ENCODE measurements around the gene GPR152. TPM values are rescaled to one million over a fixed set of nuclear protein-coding genes. Genes with fewer than 3 reads are reported as not detected.

The GPR152 gene
- total RNA-seq, 1 donor from 2014 or later = not detected

- no peak overlapping the region for H3K27ac ChIP-seq (ENCODE audit: low read depth, low read length)
- peaks cover 11% of the 10 kb centered on the region for H3K4me1 ChIP-seq (ENCODE audit: insufficient read depth, low read length)
- peak overlapping the region; percentile 86 for H3K4me2 ChIP-seq (ENCODE audit: low read length)
- Mint-ChIP-seq H3K27ac (ENCODE audit: unreplicated experiment) (no peak overlapping the region), H3K36me3 (ENCODE audit: low read depth, unreplicated experiment) (peaks cover 19% of the 10 kb centered on the region), H3K4me3 (ENCODE audit: unreplicated experiment) (peak overlapping the region; percentile 95), H3K4me1 (ENCODE audit: low read depth, unreplicated experiment) (peaks cover 4% of the 10 kb centered on the region), H3K27me3 (ENCODE audit: low read depth, unreplicated experiment) (no peaks in the 10 kb centered on the region), H3K9me3 (ENCODE audit: unreplicated experiment) (peaks cover 2% of the 10 kb centered on the region)
- H3K27me3 ChIP-seq (ENCODE audit: insufficient read depth, low read length) = no peaks in the 10 kb centered on the region
- FAIRE-seq (no peak), DNase-seq (ENCODE audit: low read depth) (no peak)
- H3K36me3 ChIP-seq (ENCODE audit: insufficient read depth, low read length) = no peaks in the 10 kb centered on the region
- no peak overlapping the region for H2AFZ ChIP-seq (ENCODE audit: low read depth, low read length)
- H3K4me3 ChIP-seq (ENCODE audit: insufficient read depth, low read depth, low read length) = no peak overlapping the region
- H3K9ac ChIP-seq (ENCODE audit: low read length) = no peak overlapping the region
- no peaks in the 10 kb centered on the region for H3K9me3 ChIP-seq (ENCODE audit: insufficient read depth, low read depth, low read length)
- H4K20me1 ChIP-seq (ENCODE audit: insufficient read depth, low read length) = peaks cover 20% of the 10 kb centered on the region
- no peak for TF ChIP-seq EZH2 (IDR thresholded peaks at IDR 0.05; ENCODE audit: insufficient read depth, low read length)
- TF ChIP-seq CTCF (IDR thresholded peaks at IDR 0.05; ENCODE audit: insufficient read depth, low read depth, low read length) = no peak
- H3K79me2 ChIP-seq (ENCODE audit: insufficient read depth, low read length) = peaks cover 28% of the 10 kb centered on the region
Measured at GRCh38 chr11:67483831-67484665, 31.5 kb upstream of the GPR152 start.

GRCh38 chr11:67482827-67483798, 30.6 kb upstream of the GPR152 start, which contains the start of gene AIP:
AIP (plus strand) TSS chr11:67483026; CDS start chr11:67483159, 133 bp downstream.
- Histone ChIP-seq H4K20me1 (ENCODE audit: insufficient read depth, low read length) (peaks cover 20% of the 10 kb centered on the region), H3K36me3 (ENCODE audit: insufficient read depth, low read length) (no peaks in the 10 kb centered on the region), H3K27ac (ENCODE audit: low read depth, low read length) (peak within 1 kb of the TSS; percentile 71), H3K4me1 (ENCODE audit: insufficient read depth, low read length) (peaks cover 11% of the 10 kb centered on the region), H3K79me2 (ENCODE audit: insufficient read depth, low read length) (peaks cover 28% of the 10 kb centered on the region), H3K4me3 (ENCODE audit: insufficient read depth, low read depth, low read length) (peak within 1 kb of the TSS; percentile 76), H3K27me3 (ENCODE audit: insufficient read depth, low read length) (no peaks in the 10 kb centered on the region), H2AFZ (ENCODE audit: low read depth, low read length) (peak within 1 kb of the TSS; percentile 97), H3K9ac (ENCODE audit: low read length) (peak within 1 kb of the TSS; percentile 80), H3K4me2 (ENCODE audit: low read length) (peak within 1 kb of the TSS; percentile 86), H3K9me3 (ENCODE audit: insufficient read depth, low read depth, low read length) (no peaks in the 10 kb centered on the region)
- Mint-ChIP-seq H3K9me3 (ENCODE audit: unreplicated experiment) (peaks cover 2% of the 10 kb centered on the region), H3K4me1 (ENCODE audit: low read depth, unreplicated experiment) (peaks cover 4% of the 10 kb centered on the region), H3K27me3 (ENCODE audit: low read depth, unreplicated experiment) (no peaks in the 10 kb centered on the region), H3K4me3 (ENCODE audit: unreplicated experiment) (peak within 1 kb of the TSS; percentile 95), H3K36me3 (ENCODE audit: low read depth, unreplicated experiment) (peaks cover 19% of the 10 kb centered on the region), H3K27ac (ENCODE audit: unreplicated experiment) (peak within 1 kb of the TSS; percentile 99)
- TF ChIP-seq CTCF (IDR thresholded peaks at IDR 0.05; ENCODE audit: insufficient read depth, low read depth, low read length) (no peak), EZH2 (IDR thresholded peaks at IDR 0.05; ENCODE audit: insufficient read depth, low read length) (no peak)
- DNase-seq (ENCODE audit: low read depth) = peak; percentile 92
- peak; percentile 45 for FAIRE-seq
